Amygdala (tissue), 56 donors: ENCODE results near the gene ZNF618.

Experiments
- DNase-seq, 56 donors: peaks; one replicate each; lab custom pipeline; 2025; lab: John Stamatoyannopoulos, UW

Gene ZNF618

DNA sequence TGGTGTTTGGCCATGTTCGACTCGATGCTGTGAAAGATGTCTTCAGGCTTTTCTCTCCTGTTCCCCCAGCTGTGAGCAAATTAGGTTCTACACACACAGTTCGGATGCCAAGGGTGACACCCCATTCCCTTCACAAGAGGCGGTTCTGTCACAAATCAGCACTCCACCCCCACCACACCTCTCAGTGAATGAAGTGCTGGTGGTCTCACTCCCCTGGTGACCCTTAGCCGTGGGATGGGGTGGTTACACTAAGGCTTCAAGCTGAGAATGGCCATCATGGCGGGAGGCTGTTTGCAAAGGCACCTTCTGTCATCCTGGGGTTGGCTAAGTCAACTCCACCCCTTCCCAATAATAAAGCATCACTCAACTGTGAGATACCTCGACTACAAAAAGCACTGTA, 175.6 kb downstream of the ZNF618 start:
- no peak for DNase-seq

DNA sequence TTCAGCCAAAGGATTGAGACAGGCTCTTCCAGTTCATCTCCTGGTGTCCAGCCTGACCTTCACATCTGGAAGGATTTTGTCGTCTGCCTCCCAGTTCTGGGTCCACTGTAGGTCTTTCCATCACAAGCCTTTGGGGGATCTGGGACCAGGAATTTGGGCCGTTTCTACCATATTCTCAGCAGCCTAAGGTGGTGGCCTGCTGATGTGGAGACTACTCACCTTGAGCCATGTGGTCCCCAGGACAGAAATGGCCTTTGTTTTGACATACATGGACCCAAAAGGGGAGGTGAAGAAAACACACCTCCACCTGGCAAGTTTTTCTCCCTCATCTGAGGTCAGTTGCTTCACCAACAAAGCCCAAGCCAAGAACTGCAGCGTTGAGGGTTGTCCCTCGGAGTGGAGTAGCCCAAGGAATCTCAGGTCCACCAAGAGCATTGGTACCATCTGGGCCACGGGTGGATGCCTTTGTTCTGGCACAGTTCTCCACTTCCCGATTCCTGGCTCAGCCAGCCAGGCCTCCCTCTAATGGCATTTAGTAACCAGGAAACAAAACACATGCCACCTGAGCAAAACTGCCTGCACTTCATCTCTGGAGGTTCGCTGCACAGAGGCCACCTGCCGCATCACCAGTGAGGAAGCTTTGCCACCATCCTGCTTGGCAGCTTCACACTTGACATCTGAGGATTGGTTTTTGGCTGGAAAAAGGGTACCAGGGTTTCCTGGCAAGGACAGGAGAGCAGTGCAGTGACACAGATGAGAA, 177.3 kb downstream of the ZNF618 start:
- no peak for DNase-seq

DNA sequence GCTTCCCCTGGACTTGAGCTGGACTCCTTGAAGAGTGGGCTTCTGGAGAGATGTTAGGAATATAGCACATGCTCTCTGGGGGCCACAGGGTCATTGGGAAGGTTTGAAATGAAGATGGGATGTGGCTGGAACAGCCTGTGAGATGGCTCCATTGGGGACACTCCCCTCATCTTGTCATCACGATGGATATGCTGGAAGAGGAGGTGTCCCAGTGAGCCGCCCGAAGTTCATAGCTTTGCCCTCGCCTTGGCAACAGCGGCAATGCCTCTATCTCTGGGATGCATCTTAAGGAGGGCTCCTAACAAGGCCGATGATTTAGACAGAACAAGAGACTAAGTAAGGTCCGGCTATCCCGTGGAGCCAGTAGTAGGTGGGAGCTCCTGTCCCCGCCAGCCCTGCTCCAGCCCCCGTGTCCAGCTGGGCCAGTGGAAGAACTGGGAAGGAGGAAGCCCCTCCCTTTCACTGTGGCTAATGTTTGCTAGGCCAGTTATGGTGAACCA, 178.1 kb downstream of the ZNF618 start:
- no peak for DNase-seq

DNA sequence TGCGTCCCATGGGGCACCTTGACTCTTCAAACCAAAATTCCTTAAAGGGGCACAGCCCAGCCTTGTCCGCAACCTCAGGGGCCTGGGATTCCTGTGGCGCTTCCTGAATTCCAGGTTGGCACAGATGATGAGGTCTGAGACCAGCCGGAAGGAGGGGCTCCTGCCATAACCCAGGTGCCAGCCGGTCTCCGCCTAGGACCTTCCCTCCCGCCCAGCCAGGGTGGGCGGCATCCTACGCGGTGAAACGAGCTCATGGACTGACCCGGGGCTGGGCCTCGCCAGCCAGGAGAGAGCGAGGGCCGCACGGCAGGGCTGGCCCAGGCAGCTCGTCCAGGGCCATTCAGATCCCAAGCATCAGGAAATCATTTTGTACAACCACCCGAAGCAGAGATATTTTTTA, 179.0 kb downstream of the ZNF618 start:
- DNase-seq, result no peak

DNA sequence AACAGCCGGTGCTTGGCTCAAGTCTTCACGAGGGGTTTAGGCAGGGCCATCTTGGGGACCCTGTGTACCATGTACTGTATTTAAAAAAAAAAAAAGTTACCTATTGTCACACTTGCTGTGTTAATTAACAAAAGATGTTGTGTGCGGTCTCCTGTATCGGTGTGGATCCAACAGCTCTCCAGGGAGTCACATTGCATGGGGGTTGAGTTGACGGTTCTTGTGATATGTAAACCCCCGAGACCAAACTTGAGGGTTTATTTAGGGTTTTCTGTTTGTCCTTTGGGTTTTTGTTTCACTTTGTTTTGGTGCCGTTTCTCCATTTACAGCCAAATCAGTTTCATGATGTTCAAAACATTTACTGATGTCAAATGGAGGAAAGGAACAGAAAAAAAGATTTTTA, 179.8 kb downstream of the ZNF618 start:
- DNase-seq, result no peak

DNA sequence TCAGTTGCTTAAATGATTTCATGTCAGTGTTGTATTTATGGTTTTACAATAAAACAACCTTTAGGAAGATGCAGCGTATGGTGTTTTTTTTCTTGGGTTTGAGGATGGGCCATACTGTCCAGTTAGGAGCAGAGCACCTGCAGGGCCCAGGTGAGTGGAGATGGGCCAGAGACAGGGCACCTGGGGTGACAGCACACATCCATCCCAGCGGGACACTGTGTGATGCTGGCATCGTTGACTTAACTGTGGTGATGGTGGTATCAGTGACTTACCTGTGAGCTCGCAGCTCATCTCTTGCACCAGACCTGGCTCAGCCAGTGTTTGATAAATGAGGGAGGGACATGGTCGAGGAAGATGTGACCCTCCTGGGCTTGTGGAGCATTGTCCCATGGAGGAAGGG, 180.4 kb downstream of the ZNF618 start:
- DNase-seq, result no peak

DNA sequence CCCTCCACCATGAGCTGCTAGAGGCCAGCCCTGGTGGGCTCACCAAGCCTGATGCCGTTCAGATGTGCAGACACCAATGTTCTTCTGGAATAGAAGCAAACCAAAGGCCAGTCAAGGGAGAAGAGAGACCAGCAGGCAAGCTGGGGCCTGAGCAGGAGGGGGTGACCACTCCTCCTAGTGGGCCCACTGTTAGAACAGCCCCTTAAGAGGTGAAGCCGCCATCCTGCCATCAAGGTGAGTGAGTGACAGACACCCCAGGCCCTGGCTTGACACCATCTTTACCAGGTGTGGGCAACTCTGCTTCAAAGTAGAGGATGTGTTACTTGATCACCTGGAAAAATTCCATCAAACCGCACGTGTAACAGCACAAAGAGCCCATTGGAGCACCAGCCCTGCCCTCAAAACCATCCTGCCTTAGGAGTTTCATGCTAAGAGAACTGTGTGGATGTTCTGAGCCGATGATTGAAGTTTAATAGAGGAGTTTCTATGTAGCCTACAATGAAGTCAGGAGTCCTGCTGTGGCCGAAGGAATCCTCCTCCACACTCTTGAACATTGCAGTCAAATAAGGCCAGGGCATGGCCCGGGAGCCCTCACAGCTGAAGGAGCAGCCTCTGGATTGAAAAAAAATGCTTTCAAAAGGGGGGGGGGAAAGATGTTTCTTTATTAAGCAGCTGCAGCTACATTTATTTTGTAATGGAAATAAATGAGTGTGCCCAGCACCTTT, 181.2 kb downstream of the ZNF618 start:
- no peak for DNase-seq

DNA sequence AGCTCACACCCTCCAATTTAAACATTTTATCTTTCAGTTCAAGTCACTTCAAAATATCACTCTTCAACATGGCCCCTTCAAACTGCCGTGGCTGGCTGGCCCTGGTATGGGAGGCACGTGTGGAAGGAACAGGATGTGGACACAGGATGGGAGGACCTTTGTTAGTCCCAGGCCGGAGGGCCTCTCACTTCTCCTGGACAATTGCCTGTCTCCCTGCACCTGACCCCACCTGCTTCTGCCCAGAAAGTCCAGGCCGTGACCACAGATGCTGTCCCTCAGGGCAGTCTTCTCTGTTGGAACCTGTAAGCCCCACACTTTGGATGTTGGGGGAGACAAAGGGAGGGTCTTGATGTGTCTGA, 182.6 kb downstream of the ZNF618 start:
- DNase-seq, result no peak

DNA sequence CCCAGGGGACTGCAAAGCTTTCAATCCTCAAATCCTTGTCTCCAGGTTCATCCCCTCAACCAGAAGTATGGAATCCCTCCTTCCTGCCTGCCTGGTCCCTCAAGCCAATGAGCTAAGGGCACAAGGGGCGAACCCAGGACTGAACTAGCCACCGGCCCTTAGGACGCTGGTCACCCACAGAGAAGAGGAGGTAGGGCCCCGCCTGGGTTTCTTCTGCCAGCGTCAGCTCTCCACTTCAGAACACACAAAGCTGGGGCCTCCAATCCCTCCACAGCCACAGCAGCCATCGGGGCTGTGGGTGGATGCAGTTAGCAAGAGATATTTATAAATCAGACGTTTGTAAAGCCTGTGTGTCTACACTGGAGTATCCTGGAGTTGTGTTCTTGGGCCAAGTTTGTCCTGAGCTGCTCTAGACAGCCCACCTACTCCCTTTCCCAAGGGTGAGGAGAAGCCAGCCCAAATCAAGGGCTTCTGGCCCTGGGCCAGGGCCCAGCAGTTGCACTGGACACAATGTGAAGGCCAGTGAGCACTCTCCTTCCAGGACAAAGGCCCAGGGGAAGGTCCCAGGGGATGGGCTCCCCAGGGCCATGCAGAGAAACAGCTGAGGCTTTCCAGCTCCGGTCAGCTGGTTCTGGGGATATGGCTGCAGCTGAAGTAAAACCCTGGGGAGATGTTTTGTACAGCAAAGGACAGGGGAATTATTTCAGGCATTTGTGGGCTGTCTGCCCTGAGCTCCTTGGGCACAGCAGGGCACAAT, 183.1 kb downstream of the ZNF618 start:
- DNase-seq, result peak in 9 of 56 donors; percentile 4 to 46 (median 14)

DNA sequence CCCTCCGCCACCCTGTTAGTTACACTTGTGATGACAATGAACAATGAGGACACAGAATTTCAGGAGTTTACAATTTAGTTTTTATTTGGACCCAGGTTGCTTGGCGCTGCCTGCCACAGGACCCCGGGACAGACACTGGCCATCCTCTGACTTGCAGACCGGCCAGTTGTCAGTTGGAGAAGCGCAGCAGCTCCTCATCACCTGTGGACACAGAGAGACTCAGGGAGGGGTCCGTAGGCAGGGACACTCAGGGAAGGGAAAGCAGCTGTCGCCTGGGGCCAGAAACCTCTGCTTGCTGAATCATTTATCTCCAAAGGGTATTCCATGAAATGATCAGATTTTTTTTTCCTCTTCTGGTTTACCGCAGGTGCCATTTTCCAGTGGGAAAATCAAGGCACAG, 184.0 kb downstream of the ZNF618 start:
- no peak for DNase-seq

DNA sequence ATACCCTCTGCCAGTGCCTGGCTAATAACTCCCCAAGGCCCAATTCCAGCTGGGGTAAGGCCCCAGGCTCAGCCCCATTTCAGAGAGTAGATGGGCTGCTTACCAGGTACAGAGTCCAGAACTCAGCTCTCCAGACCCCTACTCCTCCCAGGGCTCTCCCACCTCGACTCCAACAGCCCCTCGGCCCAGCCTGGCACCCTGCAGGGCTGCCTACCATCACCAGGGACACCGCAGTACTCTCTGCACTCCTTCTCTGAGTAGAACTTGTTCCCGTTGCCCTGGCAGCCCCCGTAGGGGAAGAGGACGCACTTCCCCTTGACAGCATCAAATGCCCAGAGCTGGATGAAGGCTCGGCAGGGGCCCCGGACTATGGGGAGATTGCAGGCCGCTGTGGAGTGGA, 184.6 kb downstream of the ZNF618 start:
- no peak for DNase-seq

DNA sequence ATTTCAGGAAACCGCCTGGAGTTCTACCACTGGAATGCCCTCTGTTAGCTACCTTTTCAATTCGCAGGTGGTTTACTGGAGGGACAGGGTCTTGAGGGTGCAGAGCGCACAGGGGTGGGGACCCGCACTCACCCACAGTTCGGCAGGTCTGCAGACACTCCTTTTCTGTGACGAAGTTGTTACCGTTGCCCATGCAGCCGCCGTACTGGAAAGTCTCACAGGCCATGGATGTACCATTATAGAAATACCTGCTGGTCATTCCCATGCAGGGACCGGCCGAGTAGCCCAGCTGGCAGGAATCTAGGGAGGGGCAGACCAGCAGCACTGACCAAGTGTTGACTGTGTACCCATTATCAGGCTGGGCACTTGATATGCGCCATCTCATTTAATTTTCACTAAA, 185.2 kb downstream of the ZNF618 start:
- DNase-seq, result no peak

DNA sequence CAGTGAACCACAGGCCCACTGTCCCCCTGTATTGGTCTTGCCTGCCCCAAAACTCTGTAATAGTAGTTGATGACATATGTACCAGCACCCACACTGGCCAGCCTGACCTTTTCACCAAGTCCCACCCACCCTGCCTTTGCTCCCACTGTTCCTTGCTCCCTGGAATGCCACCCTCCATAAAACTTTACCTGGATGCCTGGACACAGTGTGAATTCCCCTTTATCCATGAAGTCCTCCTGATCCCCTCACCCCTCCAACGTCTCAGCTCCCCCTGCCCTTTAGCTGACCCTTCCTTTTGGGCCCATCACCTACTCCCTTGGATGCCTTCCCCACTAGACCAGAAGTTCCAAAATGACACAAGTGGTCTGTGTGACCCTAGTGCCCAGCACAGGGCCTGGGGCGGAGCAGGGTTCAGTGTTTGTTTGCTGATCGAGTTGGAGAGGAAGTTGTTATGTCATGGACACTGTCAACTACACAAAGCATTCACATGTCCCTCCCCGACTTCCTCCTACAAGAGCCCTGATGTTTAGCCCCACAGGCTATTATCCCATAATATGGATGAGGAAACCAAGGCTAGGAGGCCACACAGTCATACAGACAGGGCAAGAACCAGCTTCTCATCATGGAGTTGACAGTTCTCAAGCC, 185.8 kb downstream of the ZNF618 start:
- DNase-seq, result no peak

DNA sequence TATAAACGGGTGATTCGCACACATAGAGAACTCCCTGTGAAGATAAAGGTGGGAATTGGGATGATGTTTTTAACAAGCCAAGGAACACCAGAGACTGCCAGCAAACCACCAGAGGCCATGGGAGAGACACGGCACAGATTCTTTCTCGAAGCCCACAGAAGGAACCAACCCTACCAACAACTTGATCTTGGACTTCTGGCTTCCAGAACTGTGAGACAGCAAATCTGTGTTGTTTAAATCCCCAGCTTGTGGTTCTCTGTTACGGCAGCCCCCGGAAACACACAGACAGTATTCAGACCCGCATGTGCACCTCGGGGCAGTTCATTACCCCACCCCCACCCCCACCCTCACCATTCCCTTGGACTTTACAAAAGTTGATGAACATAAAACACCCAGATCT, 189.2 kb downstream of the ZNF618 start:
- no peak for DNase-seq

DNA sequence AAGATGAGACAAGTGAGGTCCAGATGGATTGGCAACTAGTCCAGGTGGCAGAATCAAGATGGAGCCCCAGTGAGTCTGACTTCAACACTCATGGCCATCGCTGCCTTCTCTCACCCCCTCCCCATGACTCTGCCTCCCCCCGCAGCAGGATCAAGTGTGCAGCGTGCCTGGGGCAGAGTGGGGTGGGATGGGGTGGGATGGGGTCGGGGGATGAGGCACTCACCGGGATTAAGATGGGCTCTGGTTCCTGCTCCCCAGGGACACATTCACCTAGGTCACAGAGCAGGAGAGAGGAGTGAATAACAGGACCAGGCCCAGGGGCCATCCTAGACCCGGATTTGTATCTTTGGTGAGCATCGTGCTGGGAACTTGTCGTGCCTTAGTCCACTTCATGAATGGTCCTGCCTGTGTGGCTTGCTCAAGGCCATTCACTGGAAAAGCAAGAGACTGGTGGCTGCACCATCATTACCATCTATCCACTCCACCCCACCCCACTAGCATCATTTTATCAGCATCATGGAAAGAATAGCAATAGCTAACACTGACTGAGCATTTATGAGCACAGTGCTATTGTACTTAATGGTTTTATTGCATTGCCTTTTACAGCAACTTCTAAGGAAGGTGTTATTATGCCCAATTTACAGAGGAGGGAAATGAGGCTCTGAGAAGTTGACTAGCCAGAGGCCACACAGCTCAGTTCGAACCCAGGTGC, 193.5 kb downstream of the ZNF618 start:
- DNase-seq, result no peak

DNA sequence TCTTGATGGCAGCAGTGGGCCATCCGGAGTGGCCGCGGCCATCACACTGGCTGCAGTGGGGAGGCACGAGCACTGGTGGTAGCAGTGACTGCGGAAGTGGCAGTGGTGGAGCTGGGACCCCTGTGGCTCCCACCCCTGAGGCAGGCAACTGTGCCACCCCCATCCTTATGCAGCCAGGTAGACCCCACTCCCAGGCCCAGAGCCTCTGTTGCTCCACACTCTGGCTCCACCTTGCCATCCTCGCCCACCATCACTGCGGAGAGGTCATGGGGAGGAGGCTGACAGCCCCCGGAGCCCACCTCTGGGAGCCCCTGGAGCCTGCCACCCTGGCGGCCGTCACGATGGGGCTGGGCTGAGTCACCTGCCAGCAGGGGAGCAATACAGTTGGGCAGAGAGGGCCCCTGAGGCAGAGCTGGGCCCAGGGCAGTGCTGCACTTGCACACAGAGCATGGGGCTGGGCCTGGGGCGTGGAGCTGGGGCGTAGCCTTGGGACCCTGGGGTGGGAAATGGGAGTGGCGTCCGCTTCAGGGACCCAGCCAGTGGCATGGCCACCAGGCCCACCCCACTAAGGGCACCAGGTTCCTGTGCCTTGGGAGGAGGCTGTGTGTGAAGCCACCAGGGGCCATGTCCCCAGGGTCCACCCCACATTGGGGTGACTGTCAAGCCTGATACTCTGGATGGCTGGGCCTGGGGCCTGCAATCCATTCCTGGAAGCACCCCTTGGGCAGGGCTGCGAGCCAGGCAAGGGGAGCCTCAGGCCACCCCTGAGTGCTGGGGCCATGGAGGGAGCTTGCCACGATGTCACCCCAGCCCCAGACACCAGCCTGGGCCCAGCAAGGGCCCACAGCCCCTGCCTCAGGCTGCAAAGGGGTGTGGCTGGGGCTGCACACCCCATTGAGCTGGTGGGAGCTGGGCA, 194.3 kb downstream of the ZNF618 start:
- DNase-seq, result no peak

DNA sequence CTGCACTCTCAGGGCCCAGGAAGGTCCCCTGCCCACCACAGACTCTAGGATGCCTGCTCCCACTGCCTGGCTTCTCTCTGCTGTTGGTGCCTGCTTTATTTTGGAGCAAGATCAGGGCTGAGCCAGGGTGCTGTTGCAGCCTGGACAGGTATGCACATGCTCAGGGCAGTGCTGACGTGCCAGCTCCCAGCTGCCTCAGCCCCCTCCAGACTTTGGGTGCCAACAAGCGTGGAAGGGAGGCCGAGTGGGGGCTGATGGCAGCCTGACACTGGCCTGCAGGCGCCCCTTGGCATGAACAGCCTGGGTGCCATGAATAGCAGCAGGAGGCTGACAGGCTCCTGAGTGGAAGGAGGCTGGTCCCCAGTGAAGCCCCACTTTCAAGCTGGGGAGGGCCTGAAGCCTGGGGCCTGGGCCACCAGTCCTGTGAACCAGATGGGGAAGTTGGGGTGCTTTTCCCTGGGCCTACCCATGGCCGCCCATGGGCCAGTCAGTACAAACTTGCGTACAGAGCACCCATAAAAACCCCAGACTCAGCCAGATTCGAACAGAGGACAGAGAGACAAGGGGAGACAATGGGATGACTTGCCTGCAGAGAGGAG, 195.2 kb downstream of the ZNF618 start:
- no peak for DNase-seq
